HG02885 (cell line): ENCODE measurements around the gene RNF224.

ENCODE experiments used
- ATAC-seq: cut with Tn5 transposase; IDR thresholded peaks from one replicate; pipeline ENCODE4 v1.9.1; 2021; ENCODE audit warnings: mild to moderate bottlenecking; ENCODE audit not compliant: unreplicated experiment, poor library complexity

RNF224 gene

DNA sequence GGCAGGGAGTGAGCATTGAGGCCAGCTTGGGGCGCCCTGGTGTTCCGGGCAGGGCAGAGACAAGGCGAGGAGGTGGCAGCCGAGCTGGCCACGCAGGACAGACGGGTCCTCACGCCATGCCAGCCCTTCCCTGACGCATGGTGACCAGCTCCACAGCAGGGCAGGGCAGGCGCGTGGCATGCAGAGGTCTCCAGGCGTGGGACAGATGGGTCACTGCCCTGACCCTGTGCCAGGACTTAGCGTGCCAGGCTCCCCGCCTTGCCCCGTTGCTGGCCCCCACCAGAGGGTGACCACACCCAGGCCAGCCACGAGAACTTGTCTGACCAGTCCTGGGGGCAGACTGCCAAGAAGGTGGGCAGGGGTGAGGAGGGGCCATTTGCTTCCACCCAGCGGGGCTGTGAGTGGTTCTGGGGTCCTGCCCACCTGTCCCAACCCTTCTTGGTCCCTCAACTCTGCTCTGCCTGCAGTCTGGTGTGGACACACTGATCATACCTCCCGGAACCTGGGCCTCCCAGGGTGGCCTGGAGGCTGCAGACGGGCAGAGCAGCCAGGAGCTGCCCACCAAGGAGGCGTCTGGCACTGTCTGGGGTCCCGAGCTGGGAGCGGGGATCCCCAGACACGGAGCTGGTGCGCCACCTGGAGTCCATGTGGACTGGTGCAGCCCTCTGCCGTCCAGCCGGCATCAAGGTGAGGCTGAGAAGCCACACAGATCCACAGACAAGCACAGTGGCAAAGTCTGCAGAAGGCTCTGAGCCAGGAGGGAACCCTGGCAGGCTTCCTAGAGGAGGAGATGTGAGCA, at the start of gene RNF224:
Gene RNF224 (plus strand): TSS at position 449 of the 799 bp plus-strand sequence. CDS start 834 bp downstream, outside the sequence.
- ATAC-seq, result no peak

DNA sequence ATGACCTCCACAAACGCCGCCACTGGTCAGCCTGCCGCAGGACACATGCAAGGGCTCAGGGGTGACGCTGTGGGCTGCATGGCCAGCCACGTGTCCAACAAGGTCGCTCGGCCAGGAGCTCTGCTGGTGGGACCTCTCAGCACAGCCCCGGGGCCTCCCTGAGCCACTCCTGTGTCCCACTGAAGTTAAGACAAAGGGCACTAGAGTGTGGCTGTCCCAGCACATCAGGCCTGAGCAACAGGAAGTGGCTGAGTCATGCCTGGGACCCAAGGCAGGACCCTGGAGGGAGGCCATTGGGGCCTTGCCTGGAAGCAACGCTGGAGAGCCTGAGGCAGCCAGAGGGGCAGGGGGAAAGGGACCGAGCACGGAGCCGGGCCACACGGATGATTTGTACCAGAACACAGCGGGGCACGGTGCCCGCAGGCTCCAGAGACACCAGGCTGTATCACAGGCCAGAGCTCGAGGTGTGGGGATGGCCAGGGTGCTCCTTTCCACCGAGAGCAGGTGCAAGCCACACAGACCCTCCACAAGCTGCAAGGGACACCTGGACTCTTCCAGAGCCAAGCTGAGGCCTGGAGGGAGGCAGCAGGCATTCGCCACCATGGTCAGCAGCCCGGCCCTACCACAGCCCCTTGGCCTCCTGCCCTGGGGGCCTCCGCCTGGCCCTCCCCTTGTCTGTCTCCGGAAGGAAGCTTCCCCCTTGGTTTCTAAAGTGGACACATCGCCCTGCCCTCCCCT, 48.9 kb upstream of the RNF224 start:
- no peak for ATAC-seq

DNA sequence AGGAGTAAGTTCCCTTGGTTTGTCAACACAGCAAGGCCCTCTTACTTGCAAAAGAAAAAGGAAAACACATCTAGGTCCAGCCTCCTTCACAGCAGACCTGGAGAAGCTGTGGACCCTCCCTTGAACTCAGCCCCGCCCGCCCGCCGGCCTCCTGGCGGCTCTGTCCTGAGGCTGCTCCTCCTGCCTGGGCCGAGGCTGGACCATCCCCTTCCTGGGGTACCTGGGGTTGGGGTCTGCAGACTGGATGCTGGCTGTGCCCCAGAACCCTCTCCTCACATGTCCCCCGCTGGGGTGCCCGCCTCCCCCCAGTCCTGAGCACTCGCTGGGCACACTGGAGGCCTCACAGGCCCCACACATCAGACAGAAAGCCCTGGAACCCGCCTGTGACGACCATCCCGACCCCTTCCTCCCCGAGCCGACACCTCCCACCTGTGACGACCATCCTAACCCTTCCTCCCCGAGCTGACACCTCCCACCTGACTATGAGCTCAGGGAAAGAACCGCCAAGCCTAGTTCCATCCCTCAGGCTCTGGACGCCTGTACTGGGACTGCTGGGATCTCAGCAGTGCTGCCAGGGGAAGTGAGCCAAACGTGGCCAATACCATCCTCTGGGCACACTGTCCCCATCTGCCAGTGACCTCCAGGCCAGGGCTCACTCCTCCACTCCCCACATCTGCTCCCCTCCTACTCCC, 48.2 kb upstream of the RNF224 start:
- ATAC-seq, result no peak

DNA sequence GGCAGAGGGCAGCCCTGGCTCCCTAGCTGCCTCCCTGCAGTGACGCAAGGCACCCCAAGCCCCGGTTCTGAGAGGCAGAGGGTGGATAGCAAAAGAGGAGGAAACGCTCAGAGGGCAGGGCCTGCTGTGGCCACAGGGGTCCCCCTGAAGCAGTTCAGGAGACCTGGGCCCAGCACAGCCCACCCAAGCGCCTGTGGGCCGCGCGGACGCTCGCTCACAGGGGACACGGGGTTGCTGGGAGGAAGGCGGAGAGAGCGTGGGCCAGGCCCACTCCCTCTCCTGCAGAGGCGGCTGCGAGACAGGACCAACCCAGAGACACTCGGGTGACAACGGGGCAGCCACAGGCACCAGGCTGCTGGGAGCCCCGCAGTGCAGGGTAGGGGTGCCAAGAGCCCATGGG, 47.5 kb upstream of the RNF224 start:
- no peak for ATAC-seq

DNA sequence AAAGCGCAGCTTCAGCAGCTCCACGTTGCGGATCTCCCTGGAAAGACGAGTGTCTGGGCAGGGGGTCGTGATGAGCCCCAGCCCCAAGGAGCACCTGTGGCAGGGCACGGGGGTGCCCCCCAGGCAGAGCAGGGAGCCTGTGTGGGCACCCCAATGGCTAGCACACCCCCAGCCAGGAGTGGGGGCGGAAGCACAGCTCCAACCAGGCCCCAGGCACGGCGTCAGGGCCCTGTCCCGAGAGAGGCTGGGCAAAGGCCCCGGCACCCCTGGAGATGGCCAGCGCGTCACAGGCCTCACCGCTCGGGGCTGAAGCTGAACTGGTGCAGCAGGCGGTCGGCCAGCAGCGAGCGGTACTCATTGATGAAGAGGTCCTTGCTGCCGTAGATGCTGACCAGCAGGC, 46.8 kb upstream of the RNF224 start:
- no peak for ATAC-seq

DNA sequence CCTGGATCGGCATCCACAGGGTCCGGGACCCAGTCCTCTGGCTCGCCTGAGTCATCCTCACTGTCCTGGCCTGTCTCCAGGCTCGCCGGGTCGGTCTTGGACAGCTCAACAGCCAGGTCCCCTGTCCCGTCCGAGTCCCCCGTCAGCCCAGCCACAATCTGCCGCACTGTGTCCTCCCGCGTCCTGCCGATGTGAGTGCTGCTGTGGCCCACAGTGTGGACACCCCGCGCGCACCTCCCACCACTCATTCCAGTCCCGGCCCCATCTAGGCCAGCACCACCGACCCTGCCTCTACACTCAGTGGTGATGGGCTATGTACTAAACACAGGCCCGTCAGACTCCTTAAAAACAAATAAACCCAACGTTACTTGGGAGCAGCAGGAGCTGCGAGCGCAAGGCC, 45.6 kb upstream of the RNF224 start:
- no peak for ATAC-seq

DNA sequence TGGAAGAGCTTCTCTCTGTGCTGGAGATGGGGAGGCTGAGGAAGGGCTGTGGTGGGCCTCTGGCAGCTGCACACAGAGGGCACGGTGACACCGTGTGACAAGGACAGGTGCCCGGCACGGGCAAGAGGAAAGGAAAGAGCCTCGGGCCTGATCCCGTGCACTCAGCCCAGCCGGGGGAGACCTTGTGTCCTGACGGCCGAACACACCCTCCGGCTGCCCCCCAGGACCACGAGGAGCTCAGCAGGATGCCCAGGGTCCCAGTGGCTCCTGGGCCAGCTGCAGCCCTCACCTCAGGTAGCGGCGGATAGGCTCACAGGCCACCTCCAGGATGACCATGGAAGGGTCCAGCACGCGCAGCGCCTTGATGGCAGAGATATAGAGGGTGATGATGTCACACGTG, 44.5 kb upstream of the RNF224 start:
- no peak for ATAC-seq

DNA sequence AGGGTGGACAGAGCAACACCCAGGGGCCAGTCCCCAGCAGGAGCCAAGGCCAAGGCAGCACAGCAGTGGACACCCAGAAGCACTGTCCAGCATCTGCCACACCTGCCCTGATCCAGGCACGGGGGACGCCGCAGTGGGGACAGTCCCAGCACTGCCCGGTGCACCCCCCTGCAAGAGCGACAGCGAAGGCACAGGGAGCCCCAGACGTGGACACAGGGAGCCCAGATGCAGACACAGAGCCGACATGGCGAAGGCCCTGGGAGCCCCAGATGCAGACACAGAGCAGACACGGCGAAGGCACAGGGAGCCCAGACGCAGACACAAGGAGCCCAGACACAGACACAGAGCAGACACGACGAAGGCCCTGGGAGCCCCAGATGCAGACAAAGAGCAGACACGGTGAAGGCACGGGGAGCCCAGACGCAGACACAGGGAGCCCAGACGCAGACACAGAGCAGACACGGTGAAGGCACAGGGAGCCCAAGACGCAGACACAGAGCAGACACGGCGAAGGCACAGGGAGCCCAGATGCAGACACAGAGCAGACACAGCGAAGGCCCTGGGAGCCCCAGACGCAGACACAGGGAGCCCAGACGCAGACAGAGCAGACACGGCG, 43.2 kb upstream of the RNF224 start:
- no peak for ATAC-seq

DNA sequence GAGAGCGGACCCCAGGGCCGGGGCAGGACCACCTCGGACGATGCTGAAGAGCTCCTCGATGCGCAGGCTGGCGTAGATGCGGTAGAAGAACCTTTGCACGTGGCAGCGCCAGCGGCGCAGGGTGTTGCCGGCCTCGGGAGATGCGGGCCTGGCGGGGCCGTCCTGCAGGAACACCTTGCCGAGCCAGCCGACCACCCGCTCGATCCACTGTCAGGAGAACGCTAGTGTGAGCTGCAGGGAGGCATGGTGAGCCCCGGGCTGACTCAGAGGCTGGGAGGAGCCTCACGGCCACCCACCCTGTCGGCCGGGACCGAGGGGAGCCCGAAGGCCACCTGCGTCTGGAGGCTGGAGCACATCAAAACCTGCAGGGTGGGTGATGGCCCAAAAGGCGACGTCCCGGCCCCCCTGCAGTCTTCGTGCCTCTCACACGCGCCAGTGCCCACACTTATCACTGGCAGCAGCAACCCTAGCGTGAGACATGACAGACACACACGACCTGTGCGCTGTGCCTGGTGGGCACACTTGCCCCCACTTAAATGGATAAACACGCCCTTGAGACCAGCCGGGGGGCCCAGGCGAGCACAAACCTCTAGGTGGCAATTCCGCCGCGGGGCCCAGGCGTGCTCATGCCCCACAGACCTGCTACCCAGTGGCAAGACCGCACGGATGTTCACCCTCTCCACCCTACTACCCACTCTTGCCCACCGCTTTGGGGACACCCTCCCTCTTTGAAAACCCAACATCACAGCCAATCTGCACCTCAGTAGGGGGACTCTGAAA, 42.2 kb upstream of the RNF224 start:
- no peak for ATAC-seq

DNA sequence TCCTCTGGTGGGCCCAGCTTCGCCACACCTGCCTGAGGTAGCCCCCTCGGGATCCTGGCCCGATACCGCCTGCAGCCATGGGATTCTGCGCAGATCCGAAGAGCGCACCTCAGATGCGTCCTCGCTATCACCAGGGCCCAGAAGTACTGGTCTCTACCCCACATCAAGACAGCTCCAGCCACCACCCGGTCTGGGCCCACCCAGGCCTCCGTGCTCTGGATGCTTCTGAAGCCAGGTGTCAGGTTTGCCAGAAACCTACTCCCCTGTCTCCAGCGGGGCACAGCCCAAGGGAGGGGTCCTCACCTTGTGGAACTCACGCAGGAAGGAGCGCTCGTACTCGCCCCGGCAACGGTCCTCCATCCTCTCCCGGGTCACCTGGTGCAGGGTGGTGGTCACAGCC, 41.4 kb upstream of the RNF224 start:
- no peak for ATAC-seq

DNA sequence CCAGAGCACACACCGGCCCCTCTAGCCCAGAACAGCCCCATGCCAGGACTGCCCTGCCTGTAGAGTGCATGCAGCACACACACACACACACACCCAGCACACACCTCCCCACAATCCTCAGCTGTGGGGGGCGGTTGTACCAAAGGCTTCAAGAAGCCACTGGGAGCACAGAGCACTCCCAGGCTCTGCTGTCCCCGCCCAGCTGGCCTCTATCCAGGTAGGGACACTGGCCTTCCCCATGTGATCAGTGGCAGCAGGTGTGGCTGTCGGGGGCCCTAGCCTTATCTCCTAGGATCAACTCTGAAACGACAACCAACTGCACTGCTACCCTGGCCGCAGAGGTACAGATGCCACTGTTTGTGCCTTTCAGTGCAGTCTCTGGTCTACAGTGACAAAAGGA, 40.9 kb upstream of the RNF224 start:
- ATAC-seq, result no peak

DNA sequence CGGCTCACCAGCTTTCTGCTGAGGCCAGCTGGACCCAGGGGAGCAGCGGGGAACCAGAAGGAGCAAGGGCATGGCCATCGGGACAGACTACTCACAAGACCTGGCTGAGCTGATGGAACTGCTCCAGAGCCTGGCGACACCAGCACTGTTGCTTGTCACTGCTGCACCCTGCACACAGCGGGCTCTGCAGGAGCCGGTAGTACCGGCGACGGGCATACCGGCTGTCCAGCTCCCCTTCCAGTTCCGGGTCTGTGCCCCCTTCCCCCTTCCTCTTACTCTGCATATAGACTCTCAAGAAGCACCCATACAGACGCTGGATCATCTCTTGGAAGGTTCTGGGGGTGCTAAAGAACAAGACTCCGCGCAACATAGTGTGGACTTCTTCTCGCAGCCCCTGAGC, 39.9 kb upstream of the RNF224 start:
- no peak for ATAC-seq

DNA sequence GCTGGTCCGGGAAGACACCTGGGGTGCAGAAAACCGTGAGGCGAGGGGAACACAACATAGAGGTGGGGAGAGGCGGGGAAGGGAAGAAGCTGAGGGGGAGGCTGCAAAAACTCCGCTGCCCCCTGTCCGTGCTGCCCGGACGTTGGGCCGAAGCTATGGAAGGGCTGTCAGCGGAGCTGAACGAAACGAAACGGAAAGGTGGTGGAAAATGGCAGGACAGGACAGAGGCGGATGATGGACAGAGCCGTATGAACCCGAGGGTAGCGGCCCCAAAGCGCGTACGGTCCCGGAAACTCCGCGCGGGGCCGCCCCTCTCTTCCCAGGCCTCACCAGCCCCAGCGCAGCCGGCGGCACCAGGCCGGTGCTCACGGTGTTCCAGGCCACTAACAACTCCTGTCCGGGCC, 39.2 kb upstream of the RNF224 start:
- no peak for ATAC-seq

DNA sequence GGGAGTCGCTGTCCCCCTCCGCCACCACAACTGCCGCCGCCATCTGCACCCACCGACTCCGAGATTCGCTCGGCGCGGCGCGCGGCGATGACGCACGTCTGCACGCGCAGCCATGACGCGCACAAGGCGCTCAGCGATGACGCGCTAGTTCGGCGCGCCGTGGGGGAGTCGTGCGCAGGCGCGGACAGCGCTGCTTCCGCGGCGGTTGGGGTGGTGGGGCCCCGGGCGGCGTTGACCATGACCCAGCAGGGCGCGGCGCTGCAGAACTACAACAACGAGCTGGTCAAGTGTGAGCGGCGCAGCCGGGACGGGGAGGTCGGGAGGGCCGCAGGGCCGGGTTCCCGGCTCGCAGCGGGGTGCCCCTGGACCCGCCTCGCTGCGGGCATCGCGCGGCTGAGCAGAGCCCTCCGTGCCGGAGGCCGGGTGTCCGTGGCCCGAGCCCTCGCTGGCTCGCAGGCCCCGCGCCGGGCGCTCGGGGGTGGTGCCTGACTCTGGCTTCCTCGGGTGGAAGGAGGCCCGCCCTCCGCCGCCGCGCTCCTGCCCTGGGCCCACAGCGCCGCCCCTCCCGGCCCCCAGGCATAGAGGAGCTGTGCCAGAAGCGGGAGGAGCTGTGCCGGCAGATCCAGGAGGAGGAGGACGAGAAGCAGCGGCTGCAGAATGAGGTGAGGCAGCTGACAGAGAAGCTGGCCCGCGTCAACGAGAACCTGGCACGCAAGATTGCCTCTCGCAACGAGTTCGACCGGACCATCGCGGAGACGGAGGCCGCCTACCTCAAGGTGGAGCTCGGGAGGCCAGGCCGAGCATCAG, 38.6 kb upstream of the RNF224 start, which contains the start of the genes ANAPC2 and SSNA1:
Gene ANAPC2 (minus strand): TSS at position 71 of the 807 bp plus-strand sequence. CDS start 28 bp downstream, at position 43.
Gene SSNA1 (plus strand): TSS at position 187 of the 807 bp plus-strand sequence. CDS start 51 bp downstream, at position 238.
- ATAC-seq, result peak; percentile 85

DNA sequence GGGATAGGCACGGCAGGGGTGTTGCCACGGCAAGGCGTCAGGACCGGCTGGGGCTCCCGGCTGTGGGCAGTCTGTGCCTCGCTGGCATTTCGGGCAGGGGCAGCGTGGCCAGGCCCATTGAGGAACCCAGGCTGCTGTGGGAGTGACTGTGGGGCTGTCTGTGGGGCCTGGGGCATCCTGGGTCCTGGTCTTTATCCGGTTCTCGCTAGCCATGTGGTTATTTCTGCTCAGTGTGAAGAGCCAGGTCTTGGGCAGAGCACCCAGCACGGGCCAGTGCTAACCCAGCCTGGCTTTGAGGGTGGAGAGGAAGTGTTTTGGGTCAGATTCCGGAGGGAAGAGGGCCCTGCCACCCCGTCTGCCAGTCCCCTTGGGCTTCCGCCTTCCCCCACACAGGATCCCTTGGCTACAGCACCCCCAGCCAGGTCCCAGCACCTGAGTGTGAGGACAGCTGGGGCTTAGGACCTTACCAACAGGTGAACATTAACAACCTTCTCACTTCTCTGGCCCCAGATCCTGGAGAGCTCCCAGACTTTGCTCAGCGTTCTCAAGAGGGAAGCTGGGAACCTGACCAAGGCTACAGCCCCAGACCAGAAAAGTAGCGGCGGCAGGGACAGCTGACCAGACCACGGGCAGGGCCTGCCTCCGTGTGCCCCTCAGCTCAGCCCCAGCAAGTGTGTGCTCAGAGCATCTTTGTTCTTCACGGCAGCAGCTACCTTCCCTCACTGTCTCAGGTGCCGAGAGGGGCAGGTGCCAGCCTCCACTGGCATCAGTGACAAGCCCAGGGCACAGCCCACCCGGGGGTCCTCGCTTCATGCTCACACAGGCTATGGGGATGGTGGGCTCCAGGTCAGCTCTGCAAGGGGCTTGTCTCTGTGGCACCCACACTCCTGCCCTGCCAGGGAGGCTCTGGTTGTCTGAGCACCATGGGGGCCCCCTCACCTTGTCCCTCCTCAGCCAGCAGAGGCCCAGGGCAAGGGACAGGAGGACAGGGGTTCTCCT, 37.7 kb upstream of the RNF224 start:
- no peak for ATAC-seq

DNA sequence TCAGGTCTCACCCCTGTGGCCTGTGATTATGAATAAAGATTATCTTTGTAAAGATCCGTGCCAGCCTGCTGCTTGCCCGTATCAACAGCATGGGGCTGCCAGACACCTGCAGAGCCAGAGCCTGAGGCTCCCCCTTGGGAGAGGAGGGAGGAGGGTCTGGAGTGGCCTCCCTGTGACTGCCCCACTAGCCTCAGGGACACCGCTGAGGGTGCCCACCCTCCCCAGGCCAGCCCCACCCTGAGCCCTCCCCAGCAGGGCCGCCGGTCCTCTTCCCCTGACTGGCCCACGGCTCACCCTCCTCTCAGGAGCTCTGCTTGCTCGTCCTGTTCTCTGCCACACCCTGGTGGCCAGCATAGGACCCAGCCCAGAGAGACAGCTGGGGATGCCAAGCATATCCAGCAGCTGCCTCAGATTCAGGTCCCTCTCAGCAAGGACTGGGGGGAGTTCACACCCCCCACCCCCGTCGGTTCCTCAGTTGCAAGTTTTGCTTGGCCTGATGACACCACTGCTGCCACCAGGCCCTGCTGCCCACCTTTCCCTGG, 36.9 kb upstream of the RNF224 start:
- no peak for ATAC-seq

DNA sequence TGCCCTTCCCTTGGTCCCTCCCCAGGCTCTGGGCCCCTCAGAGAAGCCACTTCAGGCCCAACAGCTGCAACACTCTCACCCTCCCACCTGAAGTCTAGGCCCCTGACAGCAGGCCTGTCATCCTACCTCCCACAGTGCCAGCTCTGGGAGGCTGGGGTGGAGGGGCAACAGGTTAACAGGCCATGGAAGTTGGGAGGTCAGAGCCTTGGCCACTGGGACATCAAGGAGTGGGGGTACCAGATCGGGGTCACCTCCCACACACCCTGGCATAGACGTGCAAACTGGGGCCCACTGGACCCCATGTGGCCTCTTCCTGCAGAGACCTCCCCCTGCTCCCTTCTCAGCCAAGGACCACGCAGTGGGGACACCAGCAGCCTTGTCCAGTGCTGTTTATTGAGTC, 36.1 kb upstream of the RNF224 start:
- ATAC-seq, result no peak
